Vagina (tissue), 2 donors: ENCODE measurements around the gene DHRSX.

ENCODE experiments used
- POLR2A ChIP-seq, 2 donors: fragments of 450-650 bp; IDR thresholded peaks; one replicate each; pipeline ENCODE4 v1.6.1; 2017; ENCODE audit warnings: antibody characterized with exemption in 2 of 2, mild to moderate bottlenecking in 2 of 2, moderate library complexity in 2 of 2
- POLR2AphosphoS5 ChIP-seq, 2 donors: sonication (generic); formaldehyde crosslinking; IDR thresholded peaks; one replicate each; pipeline ENCODE4 v1.9.0; 2017; ENCODE audit warnings: antibody characterized with exemption in 2 of 2, mild to moderate bottlenecking in 2 of 2, low read depth in 1 of 2; ENCODE audit not compliant: insufficient read depth in 1 of 2

- TF ChIP-seq POLR2AphosphoS5 (IDR thresholded peaks at IDR 0.05; ENCODE audit: insufficient read depth in 1 of 2, low read depth in 1 of 2) (no peak), POLR2A (IDR thresholded peaks at IDR 0.05) (no peak)
These were observed 129.6 kb downstream of the DHRSX start for GRCh38 chrX:2371026-2371711.
